Activated naive CD8-positive, alpha-beta T cell treated with anti-CD3 and anti-CD28 coated beads, Interleukin-2, amount 50 U/mL, for 16 hours (primary cell): Measurements from ENCODE around the gene FNDC5.

Experiments used
- DNase-seq: peaks from one replicate; pipeline ENCODE4 v3.0.0-alpha.2; 2020; ENCODE audit warnings: low read depth, low spot score

Gene FNDC5

DNA sequence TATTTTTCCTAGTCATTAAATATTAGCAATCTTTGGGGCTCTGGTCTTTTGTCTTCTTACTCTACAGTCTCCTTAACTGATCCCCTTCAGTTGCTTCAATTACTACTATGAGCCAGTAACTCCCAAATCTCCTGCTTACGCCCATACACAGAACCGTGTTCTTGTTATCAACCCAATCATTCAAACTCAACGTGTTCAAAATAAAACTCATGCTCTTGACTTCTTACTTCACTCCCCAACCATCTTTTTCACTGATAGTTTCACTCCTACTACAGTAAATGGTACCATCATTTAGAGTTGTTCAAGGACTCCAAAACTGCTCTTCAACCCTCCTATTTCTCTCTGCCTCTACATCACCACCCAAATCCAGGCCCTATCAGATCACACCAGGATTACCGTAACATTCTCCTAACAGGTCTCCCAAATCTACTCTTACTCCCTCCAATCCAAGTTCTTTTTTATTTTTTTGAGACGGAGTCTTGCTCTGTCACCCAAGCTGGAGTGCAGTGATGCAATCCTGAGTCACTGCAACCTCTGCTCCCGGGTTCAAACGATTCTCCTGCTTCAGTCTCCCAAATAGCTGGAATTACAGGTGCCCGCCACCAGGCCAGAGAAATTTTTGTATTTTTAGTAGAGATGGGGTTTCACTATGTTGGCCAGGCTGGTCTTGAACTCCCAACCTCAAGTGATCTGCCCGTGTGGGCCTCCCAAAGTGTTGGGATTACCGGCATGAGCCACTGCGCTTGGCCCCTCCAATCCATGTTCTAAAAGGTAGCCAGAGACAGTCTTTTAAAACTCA is 56.6 kb downstream of the FNDC5 start:
- no peak for DNase-seq
